Stimulated activated CD4-positive, alpha-beta T cell treated with anti-CD3 and anti-CD28 coated beads, TNF-alpha, amount 100 ng/mL, for 48 hours (primary cell): ENCODE results near the gene PLAAT3.
"Not testable (repeated sequence)": the region's sequence is repeated elsewhere in the genome, so short reads cannot be mapped to it uniquely, and the experiment has no call there.

ENCODE experiments used
- DNase-seq, 3 donors: peaks; one replicate each; pipeline ENCODE4 v3.0.0-alpha.2; 2020; ENCODE audit warnings: low read depth in 3 of 3

PLAAT3 gene

DNA sequence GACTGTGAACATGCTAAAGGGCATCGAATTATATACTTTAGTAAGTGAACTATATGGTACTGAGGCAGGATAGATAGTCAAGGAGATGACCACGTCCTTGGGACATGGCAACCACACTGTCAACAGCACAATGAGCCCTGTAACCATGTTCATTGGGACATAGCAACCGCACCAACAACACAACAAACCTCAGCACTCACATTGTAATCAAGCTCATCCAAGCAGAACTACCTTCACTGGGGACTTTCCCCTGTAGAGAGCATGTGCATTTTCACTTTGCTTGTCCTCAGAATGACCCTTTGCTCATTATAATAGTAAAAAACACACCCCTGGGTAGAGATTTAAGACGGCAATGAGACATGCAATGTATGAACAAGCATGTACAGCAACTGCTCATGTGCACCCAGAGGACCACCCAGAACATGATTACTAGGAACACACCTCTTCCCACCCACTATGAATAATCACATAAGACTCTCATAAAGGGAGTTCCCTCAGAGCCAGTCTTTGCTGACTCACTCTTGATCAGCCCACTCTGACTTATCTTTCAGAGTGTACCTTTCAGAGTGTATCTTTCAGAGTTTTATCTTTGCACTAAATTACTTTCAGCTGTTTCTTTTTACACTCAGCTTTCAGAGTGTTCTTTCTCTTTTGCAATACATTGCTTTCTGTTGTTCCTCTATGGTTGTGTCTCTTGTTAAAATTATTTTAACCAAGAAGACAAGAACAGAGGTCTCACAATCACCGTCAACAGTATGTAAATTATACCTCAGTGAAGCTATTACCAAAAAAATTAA is 47.0 kb downstream of the PLAAT3 start:
- DNase-seq, result peak in 1 of 3 donors; percentile 38

DNA sequence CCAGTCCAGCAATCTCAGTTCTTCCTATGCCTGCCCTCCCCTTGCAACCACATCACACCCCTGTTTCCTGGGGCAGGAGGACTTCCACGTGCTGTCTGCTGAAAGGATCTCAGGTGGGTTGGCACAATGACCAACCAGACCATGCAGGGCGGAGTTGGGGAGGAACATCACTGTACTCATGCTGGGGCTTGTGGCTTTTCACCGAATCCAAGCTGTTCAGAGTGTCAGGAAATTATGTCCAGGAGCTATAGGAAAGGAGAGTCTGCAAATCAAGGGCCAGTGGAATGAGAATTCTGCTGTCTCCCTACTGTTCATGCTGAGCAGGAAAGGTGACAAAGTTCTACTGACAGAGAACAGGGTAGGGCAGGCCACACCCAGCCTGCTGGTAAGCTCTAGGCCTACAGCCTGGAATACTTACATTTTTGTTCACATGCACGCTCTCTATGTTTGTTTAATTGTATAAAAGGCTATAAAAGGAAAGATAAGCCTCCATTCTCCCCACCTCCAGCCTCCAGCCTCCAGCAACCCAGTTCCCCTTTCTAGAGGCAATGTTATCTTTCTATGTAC is 49.4 kb downstream of the PLAAT3 start:
- no peak for DNase-seq

DNA sequence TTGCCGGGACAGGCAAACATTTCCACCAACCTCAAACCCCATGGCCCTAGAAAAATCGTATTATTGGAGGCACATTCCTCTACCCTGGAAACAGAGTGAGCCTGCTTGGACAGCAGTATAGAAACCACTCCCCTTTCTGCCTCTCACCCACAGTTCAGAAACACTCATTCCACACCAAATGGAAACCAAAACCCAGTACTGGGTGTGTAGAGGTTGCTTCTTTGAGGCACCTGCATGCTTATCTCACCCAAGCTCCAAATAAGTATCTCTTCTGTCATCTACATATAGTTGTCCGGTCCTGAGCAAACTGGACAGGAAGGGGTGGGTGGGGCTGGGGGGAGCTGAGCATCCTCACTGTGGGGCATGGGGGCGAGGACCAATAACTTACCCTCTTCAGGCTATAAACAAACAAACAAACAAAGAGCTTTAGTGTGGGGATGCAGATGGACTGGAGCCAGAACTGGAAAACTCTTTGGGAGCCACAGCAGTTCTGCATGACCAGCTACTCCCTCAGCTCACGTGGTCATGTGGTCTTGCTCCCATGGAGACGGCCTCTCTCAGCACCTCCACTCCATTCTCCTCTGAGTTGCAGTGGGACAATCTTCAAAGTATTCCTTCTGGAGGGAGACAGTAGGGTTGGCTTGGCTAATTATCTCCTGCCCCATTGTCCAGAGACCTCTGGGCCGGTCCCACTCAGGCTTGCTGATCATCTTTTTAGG is 50.0 kb downstream of the PLAAT3 start:
- DNase-seq, result no peak

DNA sequence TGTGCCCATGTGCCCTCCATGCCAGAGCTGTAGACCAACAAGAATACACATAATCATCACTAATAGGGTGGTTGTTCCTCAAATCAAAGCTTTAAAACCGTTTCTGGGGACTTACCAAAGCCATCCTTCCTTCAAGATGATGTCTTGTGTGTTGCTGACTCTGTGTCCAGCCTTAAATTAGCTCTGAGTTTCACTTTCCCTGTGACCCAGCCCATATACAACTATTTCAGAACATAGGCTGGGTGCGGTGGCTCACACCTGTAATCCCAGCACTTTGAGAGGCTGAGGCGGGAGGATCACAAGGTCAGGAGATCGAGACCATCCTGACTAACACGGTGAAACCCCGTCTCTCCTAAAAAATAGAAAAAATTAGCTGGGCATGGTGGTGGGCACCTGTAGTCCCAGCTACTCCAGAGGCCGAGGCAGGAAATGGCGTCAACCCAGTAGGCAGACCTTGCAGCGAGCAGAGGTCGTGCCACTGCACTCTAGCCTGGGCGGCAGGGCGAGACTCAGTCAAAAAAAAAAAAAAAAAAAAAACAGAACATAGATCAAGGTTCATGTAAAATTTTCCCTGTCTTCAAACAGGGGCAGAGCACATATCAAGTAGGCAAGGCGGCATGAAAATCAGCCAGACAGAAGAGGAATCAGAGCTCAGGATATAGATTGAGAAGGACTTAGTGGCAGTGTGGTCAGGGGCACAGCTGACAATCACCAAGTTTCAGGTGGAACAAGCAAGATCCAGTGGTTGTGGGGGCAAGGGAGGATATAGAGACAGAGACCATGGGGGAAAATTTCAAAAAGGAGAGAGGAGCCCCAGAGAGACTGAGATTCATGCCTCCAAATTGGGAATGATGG is 50.8 kb downstream of the PLAAT3 start, which contains the start of gene PLAAT2:
PLAAT2 (minus strand) TSS at position 179 of the 855 bp plus-strand sequence; CDS start at position 124, 55 bp downstream.
- DNase-seq, result no peak

DNA sequence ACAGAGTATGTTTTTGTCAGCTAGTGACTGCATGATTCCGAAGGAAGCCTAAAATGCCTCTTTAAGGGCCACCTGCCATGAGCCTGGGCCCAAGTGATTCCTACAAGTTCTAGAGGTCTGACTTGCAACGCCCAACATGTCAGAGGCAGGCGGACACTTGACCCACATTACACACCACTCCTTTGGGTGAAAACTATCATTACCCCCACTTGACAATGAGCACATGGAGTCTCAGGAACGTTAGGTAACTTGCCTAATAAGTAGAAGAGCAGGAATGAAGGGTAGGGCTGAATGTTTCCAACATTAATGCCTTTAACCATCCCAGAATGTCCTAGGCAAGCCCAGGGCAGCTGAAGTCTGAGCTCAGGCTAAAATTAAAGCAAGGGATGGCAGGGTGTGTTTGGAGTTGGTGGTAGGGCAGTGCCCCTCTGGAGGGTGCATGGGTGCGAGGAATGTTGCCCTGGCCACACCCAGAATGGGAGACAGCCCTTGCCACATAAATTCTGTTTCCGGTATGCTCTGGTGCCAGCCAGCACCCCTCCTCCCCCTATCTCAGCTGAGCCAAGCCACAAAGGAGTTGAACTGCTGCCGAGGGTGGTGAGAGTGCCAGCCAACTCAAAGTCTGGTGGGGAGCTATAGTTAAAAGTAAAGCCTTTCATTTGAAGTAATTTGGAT is 53.6 kb downstream of the PLAAT3 start:
- no peak for DNase-seq

DNA sequence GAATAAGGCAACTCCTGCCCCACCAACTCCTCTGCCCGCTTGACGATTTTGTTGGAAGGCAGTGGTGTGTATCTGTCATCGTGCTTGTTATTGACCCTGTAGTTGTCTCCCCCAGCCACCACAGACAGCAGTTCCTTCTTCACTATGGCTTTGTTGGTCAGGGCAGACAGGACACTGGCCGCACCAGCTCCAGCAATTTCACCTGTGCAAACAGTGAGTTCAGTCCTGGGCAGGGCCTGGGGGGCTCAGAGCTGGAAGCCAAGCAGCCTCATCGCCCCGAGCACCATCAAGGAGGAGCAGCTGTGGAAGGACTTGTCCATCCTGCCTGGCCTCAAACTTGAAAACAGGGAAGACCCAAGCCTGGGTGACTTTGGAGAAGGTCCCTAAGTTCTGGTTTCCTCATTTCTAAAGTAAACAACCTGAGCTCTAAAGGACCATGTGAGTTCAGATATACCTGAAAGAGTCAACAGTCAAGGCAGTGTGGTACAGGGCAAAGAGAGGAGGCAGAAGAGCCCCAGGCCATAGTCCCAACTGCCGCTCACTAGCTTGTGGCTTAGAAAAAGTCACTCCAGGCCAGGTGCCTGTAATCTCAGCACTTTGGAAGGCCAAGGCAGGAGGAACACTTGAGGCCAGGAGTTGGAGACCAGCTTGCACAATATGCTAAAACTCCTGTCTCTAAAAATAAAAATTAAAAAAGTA is 55.6 kb downstream of the PLAAT3 start:
- no peak for DNase-seq

DNA sequence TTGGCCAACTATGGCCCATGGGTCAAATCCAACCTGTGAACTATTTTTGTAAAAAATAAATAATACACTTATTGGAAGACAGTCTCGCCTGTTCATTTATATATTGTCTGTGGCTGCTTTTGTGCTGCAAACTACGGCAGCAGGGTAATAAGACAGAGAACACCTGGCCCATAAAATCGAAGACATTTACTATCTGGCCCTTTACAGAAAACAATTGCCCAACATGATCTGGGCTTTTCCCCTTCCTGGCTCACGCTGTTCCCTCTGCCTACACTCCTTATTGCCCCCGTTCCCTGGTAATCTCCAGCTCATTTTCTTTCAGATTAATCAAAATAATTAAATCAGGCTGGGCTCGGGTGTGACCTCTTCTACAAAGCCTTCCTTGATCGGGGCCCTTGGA is 56.7 kb downstream of the PLAAT3 start:
- no peak for DNase-seq

DNA sequence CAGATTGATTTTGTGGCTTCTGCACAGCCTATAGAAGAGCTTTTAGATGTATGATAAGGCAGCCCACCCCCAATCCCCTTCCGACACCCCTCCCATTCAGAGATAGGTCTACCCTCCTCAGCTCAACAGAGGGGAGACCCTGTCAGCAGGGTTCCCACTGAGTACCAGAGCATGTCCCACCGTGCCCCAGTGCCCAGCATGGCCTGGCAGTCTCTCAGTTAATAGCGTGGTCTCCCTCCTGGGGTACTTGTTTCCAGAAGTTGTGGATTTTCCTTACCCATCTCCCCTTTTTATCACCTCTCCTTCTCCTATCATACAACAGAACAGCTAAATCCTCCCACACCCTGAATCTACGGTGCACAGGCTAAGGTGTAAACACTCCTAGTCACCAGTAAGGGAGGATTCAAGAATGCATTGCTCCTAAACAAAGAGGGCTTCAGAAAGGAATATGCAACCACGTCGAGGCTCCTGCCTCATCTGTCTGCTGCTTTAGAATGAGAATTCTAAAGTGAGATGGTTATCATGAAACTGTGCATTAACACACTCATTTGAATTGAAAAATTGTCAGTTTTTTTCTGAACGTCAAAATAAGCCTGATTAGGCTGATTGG is 57.7 kb downstream of the PLAAT3 start:
- no peak for DNase-seq

DNA sequence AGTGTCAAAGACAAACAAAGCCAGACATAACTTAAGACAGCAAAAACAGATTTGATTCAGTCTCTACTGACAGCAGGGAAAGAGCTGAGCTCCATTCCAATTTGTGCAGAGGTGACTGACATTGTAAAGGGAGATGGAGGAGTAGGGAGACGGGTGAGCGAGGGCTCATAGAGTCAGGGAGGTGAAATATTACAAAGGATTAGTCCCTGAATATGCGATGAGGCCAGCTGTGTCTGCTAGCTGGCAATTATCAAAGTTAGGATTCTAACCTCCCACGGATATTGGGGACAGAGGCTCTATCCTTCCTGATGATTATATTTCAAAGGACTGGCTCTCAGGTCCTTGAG is 59.4 kb downstream of the PLAAT3 start:
- DNase-seq, result no peak

DNA sequence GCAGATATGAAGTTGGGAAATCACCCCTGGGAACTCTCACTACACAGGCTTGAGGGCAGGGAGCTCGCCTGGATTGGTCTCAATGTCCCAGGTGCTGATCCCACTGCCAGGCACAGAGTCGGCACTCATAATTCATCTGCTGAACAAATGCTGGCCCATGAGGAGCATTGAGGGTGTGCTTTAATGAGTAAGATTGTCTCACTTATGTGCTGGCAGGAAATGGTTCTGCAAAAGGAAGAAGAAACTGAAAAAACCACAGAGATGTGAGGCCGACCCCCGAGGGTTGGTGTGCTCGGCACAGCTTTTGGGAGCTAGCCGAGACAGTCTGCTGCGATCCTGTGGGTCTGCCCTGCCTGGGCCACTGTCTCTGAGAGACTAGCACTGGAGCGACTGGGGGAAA is 60.5 kb downstream of the PLAAT3 start:
- no peak for DNase-seq

DNA sequence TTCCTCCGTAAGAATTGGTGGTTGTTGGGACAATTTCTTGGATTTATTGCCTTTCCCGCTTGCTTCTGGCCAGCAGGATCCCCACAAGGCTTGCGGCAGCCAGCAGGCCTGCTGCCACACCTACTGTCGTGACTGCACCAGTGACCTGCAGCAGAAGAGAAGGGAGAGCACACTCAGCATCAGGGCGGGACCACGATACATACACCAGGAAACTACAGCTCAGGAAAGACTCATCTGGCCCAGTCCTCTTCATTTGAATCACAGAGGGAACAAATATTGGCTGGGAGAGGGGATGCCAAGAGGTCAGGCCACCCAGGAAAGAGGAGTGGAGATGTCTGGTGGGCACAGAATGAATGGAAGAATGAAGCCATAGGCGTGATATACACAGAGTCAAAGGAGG is 61.3 kb downstream of the PLAAT3 start:
- no peak for DNase-seq

DNA sequence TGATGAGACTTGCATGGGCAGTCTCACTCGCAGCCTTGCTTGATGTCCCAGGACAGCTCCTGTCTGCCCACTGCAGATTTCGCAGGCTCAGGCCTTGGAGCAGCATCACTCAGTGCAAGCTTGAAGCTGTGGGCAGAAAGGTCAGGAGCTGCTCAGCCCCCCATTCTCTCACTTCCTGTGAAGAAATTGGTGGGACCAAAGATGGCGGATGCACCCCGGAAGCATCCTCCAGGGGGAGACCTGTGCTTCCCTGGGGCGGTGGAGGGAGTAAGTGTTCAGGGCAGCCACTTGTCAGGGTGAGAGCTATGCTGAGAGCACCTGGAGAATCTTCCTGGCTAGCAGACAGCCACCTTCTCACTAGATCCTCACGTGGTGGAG is 62.4 kb downstream of the PLAAT3 start:
- DNase-seq, result no peak

DNA sequence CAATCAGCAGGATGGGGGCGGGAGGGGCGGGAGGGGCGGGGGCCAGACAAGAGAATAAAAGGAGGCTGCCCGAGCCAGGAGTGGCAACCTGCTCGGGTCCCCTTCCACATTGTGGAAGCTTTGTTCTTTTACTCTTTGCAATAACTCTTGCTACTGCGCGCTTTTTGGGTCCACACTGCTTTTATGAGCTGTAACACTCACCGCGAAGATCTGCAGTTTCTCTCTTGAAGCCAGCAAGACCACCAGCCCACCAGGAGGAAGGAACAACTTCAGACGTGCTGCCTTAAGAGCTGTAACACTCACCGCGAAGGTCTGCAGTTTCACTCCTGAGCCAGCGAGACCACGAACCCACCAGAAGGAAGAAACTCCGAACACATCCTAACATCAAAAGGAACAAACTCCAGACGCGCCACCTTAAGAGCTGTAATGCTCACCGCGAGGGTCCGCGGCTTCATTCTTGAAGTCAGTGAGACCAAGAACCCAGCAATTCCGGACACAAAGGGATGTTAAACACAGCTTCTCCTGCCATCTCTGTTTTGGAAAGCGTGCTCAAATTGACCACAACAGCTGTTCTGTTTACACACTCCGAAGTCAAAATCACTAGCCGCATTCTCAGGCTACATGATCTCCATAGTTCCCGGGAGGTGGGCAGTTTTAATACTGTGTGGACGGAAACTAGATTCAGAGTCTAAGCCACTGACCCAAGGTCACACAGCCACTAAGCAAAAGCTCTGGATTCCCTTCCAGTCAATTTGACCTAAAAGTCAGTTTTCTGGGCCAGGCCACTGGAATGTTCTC is 62.9 kb downstream of the PLAAT3 start:
- no peak for DNase-seq

DNA sequence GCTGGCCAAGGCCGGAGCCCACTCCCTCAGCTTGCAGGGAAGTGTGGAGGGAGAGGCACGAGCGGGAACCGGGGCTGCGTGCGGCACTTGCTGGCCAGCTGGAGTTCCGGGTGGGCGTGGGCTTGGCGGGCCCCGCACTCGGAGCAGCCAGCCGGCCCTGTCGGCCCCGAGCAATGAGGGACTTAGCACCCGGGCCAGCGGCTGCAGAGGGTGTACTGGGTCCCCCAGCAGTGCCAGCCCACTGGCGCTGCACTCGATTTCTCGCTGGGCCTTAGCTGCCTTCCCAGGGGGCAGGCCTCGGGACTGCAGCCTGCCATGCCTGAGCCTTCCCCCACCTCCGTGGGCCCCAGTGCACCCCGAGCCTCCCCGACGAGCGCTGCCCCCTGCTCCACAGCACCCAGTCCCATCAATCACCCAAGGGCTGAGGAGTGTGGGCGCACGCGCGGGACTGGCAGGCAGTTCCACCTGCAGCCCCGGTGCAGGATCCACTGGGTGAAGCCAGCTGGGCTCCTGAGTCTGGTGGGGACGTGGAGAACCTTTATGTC is 64.0 kb downstream of the PLAAT3 start:
- not testable (repeated sequence) for DNase-seq

DNA sequence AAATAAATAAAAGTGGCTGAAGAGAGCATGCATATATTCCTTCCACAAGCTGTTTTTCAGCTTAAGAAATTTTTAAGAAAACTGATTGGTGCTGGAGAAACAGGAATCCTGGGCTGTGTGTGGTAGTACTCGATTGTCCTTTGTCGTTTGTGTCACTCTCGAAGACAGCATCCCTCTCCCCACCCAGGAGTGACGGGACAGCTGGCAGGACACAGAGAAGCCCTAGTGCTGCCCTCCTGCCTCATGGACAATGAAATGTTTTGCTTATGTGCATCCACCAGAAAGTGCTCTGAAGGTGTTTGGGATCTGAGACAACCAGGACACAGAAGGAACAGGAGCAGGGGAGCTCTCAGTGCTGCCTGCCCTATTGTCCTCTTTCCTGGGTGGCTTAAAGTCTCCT is 64.8 kb downstream of the PLAAT3 start:
- DNase-seq, result no peak

DNA sequence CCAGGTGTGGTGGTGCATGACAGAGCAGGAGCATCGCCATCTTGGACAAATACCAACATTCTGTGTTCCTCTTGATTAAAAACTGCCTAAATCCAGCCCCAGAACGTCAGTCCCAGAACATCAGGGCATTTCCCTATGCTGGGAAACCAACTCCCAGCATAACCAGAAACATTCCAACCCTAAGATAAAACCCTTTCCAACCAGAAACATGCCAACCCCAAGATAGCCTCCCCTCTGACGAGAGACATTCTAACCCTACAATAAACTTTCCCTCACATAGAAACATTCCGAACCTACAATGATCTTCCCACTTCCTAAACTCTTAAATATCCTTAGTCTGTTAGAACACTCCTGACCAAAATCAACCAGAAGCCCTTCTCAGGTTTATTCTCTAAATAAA is 66.1 kb downstream of the PLAAT3 start:
- no peak for DNase-seq

DNA sequence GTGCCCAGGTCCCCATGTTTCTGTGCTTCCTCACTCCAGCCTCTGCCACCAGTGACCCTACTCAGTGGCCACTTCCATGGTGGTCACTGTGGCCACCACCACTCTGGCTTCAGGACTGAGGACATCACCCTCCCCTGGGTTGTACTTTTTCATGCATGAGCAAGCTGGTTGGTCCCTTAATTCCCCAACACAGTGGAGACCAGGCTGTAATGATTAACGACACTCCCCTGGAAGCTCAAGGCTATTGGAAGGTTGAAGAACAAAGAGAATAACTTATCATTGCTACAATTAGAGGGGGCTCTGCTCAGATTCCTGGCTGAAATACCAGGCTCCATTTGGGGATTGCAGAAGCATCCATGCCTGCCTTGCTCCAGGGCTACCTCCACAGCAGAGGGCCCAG is 67.2 kb downstream of the PLAAT3 start:
- DNase-seq, result no peak

DNA sequence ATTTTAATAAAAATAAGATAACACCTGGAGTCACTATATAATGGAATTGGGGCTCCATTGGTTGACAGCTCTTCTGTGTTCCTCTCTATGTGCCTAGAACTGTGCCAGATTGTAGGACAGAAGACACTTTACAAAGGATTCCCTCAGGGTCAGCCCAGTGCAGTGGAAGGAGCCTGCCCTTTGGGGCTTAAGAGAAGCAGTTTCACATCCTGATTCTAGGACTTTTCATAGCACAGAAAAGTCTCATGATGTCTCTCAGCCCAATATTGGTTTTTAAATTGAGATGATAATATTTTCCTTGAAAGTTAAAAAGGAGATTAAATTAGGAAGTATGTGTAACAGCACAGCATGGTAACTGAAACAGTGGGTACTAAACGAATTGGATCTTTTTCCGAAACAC is 70.5 kb downstream of the PLAAT3 start:
- no peak for DNase-seq

DNA sequence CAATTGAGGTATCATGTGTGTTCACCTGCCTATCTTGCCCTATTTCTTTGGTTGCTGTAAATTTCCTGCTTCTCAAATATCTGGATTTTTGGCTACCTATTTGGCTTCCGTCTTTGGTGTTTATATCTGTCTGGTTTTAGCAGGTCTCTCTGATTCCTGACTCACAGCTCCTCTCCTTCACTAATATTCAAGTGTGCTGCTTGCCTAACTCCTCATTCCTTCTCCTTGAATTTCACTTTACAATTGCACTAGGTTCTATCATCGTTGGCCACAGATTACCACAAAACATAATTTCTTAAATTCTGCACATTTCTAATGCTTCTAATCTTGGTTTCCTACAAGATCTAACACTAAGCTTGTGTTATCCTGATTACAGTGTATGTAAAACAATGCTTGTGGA is 71.7 kb downstream of the PLAAT3 start:
- not testable (repeated sequence) for DNase-seq
